Stromal cell of bone marrow (primary cell): ENCODE measurements around the gene KIF9.
"Not testable (repeated sequence)": the region's sequence is repeated elsewhere in the genome, so short reads cannot be mapped to it uniquely, and the experiment has no call there.

Experiments used
- DNase-seq: peaks from one replicate; pipeline ENCODE4 v3.0.0-alpha.2; 2012; ENCODE audit warnings: low read depth

KIF9 gene

DNA sequence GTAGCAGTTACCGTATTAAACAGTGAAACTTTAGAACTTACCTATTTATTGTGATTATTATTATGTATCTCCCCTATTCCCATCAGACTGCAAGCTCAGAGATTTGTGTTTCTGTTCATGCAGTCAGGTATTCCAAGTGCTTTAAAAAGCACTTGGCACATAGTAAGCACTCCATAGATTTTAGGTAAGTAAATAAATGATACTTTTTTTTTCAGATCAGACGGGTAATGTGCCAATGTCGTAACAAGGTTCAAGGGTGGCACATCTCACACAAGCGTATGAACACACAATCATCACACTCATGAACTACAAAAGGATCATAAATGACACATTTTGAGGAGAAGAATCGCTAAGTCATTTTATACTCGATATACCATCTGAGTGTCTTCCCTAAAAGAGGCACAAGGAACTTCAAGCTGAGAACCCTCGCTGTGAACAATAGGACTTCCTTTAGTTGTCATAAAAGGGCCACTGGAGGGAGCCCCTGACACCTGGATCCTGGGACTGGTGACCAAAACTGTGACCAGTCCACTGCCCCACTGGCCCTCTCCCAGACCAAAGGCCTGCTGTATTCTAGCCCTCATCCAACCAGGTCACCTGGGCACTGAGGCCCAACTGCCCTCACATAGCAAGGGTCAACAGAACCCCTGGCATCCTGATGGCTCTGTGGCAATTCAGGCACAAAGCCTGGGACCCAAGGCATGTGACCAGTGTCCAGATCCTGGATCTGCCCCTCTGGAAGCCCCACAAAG is 32.1 kb downstream of the KIF9 start:
- peak; percentile 10 for DNase-seq

DNA sequence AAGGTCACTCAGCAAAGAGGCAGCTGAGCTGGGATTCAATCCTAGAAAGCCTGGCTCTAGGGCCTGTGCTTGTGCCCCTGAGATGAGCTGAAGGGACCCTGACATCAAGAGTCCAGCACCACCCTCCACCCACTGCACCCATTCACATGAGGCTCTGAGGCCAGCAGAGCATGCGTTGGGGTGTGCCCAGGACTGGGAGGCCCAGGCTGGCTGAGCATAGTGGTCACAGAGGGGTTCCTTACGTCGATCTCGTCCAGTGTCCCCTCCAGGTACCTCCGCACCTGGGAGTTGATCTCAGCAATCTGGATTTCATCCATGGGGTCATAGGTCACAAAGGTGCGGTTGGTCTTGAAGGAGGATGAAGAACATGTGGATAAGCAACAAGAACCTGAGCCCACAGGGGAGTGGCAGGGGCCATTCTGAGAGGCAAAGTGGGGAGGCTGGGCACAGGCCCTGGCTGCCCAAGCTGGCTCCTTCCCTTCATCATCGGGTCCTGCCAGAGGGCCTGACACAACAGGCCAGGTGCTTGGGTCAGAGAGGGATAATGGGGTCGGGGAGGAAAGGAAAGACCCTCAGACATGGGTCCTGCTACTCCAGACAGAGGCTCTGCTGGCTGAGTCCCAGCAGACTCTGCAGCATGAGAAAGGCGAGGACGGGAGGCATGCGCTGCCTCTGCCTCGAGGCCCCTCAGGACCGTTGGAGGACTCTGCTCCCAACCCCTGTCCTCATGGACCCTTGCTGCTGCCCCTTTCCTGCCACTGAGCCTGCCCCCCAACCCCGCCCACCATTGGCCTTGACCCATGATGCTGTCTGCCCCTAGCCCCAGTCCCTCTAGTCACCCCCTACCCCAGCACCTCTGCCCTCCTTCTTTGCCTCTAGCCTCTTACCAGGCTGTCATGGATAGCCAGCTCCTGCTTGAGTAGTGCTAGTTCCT is 35.2 kb downstream of the KIF9 start:
- DNase-seq: no peak

DNA sequence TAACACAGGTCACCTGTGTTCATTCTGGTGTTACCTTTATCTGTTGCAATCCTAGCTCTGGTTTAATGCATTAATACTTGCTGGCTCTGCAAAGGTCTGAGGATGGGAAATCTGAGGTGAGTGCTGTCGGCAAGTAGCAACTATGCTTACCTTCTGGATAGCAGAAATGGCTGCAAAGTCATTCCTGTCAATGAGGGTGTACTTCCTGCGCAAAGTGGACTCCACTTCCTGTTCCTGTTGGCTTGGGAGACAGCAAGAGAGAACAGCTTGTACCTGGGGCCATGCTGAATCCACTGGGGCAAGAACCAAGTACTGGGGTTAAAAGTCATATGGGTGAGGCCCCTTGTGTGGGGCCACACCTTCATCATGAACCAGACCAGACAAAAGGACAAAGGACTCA is 37.3 kb downstream of the KIF9 start:
- DNase-seq: no peak

DNA sequence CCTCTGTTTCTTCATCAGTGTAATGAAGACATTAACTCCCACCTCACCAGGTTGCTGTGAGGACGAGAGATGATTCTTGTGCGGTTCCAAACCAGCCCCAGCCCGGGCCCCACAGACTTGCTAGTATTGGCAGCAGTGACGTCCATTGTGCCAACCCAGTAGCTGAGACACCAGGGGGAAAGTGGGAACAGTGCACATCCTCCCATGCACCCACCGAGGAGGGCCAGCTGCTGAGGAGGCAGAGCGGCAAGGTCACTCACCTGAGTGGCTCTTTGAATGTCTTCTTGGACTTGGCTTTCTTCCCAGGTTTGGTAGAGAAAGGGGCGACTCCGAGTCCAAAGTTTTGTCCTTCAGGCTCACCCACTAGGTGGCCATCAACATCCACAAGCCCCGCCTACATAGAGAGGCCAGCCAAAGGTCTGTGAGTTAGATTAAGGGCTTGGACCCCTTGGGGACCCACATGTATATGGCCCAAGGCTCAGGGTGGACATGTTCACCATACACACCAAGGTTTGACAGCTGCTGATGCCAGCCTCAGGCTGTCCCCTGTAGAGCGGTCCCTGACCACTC is 38.0 kb downstream of the KIF9 start:
- no peak for DNase-seq

DNA sequence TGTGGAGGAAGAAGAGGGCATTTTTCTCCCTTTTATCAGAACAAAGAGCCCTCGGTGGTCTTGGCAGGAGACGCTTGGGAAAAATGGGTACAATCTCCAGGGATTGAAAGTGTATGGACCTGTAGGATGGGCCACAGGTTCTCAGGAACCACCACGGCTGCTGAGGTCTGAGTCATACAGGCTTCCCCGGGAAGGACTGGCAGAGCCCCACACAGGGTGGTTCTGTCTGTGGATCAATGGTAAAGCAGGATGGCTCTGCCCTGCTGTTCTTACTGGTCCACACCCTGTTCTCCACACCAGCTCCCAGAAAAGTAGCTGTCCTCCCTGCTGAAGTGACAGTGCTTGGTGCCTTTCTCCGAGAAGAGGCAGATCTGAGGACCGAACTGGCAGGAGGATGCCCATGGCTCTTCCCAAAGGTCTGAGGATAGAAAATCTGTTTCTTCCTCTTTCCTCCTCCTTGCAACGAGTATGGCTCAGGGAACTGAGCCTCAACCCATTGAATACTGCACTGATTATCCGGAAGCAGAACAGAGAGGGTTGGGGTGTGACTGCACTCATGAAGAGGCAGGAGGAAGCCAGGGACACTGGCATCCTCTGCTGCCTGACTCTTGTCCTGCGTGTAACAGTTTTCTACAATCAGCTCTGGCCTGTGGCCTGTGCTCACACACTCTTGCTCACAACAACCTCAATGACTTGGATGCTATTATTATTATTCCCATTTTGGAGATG is 39.0 kb downstream of the KIF9 start:
- DNase-seq: no peak

DNA sequence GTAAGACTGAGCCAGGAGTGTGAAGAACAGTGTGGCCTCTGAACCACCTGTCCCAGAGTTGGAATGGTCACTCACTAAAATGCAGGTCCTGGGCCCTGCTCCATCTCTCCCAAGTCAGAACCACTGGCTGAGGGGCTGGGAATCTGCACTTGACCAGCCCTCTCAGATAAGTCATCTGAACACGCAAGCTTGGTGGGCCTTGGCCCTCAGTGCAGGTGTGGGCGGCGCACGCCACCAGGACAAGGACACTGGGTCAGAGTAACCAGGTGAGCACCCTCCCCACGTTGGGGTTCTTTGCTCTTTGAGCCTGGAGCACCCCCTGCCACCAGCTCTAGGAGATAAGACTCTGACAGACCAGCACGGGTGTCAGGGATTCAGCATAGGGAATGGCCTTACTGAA is 42.7 kb downstream of the KIF9 start:
- no peak for DNase-seq

DNA sequence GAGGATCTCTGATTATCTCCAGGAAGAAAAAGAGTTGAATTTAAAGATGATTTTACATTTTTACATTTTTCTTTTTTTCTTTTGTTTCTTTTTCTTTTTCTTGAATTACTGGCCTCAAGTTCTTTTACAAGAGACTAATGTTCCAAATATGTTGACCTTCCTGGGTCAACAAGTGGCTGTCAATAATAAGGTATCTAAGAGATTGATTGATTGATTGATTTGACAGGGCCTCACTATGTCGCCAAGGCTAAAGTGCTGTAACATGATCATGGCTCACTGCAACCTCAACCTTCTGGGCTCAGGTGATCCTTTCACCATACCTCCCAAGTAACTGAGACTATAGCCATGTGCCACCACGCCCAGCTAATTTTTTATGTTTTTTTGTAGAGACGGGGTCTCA is 44.6 kb downstream of the KIF9 start:
- DNase-seq: no peak

DNA sequence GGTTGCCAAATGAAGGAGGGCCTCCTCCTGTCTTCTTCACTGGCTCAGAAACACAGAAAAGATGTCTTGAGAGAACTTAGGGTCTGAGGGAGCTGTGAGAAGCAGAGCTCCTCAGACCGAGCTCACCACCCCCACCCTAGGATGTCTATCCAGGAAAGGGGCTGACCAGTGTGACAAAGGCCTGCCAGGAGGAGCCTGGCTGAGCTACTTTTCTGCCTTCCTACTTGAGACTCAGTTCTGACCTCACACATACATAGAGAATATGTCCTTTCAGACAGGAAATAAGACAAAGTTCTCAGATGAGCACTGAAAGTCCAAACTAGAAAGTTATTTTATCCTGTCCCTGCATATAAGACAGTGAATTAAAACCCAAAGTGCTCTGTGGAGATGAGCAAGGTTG is 54.5 kb downstream of the KIF9 start:
- DNase-seq: no peak

DNA sequence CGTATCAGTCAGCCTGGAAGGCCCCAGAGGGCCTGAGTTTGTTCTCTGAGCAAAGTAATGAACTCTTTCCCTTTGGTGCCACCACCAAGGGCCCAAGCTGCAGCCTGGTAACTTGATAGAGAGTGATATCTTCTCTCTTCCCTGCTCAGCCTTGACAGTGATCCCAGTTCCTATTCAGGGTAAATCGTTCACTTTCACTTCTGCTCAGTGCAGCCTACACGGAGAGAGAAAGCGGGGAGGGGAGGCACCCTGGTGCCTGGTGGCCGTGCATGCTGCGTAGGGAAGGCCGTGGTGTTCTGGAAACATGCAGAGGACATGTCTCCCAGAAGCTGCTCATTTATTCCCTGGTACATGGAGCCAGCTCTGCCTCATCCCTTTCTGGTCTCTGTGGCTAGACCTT is 54.9 kb downstream of the KIF9 start:
- no peak for DNase-seq

DNA sequence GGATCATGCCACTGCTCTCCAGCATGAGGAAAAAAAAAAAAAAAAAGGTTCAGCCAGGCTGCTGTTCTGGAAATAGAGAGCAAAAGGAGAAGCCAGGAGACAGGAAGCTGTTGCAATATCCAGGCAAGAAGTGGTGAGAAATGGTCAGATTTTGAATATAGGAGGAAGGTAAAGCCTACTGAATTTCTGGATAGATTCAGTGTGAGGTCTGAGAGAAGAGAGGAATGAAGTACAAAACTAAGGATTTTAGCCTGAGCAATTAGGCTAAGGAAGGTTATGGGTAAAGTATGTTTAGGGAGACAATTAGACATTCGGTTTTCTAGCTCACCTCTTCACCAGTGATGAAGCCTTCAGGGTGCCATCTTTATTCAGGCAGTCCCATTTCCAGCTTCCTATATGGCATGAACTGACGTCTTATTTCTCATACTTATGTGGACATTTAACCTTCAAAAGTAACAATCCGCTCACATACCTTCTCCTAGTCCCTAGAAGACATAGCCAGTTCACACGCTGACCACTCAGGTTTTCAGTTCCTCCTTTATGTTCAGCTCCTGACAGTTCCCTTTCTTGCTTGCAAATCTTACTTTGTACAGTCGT is 57.2 kb downstream of the KIF9 start:
- DNase-seq: peak; percentile 7

DNA sequence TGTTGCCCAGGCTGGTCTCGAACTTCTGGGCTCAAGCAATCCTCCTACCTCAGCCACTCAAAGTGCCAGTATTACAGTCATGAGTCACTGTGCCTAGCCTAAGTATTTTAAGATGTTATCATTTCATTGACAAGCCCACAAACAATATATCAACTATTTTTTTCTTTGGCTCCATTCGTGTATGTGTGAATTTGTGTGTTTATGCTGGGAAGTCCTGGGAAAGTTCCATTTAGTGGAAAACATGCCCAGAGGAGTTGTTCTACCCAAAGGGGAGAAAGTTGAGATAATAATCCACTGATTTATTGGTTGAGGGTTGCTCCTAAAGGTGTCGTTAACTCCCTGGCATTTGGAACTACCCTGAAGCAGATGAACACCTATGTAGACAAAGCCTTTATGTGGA is 58.8 kb downstream of the KIF9 start:
- DNase-seq: no peak

DNA sequence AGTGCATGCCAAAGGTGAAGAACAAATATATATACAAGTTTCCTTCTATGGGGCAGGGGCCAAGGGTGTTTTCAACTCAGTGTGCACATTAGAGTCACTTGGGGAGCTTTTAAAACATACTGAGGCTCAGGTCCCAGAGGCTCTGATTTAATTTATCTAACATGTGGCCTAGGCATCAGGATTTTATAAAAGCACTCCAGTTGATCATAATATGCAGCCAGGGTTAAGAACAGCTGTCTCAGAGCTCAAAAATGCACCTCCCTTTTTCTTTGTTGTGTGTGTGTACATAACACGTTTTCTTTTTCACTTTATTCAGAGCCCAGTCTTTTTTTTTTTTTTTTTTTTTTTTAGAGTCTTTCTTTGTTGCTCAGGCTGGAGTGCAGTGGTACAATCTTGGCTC is 60.8 kb downstream of the KIF9 start:
- DNase-seq: no peak

DNA sequence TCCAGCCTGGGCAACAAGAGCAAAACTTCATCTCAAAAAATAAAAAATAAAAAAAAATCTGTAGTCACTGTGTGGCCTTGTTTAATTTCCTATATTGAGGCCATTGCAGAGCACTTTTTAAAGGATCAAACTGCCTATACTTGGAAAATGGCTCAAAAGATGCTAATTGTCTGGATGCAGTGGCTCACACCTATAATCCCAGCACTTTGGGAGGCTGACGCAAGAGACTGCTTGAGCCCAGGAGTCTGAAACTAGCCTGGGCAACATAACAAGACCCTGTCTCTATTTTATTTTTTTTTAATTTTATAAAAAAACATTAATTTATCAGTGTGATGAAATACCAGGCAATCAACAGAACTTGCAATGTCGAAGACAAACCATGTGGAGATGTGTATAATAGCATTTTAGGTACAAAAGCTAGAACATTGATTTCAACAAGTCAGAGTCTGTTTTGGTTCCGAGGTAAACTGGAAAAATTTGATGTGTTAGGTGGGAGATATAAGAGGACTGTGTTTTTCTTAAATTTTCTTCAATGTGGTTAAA is 71.7 kb downstream of the KIF9 start:
- no peak for DNase-seq

DNA sequence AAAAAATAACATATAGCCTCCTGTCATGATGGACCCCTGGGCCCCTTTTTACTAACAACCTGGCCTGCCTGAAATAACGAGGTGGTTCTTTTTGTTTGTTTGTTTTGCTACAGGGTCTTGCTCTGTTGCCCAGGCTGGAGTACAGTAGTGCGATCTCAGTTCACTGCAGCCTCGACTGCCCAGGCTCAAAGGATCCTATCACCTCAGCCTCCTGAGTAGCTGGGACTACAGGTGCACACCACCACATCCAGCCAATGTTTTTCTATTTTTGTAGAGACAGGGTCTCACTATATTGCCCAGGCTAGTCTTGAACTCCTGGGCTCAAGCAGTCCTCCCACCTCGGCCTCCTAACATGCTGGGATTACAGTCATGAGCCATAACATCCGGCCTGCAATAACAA is 76.6 kb downstream of the KIF9 start:
- DNase-seq: not testable (repeated sequence)

DNA sequence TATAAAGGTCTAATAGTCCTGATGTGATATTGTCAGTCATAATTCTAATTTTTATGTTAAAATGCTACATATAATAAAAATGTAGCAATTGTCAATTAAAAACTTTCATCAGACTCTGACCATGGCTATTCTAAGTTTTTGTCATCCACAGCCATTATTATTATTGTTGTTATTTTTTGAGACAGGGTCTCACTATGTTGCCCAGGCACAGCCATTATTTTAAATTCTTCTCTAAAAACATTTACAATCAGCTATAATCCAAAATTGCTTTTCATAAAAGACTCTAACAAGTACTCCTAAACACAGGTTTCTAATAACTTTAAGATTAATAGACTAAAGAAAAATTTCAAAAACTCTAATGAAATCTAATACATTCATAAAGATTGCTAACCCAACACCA is 77.7 kb downstream of the KIF9 start:
- no peak for DNase-seq

DNA sequence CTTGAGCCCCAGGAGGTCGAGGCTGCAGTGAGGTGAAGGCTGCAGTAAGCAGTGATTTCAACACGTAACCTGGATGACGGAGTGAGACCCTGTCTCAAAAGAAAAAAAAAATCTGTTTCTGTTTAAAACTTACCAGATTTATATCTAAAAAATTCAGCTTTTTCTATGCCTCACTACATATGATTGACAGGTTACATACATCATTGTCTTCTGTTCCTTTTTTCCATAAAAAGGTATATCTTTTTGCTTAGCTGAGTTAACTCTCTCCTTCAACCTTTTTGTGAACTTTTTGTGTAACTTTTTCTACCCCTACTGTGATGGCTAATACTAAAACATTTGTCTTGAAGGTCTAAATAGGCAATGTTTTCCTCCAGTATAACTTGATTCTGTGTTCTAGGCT is 80.1 kb downstream of the KIF9 start:
- DNase-seq: no peak

DNA sequence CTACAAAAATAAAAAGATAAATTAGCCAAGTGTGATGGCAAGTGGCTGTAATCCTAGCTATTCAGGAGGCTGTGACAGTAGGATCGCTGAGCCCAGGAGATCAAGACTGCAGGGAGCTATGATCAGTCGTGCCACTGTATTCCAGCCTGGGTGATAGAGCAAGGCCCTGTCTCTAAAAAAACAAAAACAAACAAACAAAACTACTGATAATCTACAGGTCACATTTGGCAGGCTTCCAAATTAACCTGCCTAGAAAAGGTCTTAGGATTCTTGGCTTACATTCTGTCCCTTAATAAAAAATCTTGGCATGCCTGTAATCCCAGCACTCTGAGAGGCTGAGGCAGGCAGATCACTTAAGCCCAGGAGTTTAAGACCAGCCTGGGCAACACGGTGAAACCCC is 85.3 kb downstream of the KIF9 start:
- DNase-seq: no peak

DNA sequence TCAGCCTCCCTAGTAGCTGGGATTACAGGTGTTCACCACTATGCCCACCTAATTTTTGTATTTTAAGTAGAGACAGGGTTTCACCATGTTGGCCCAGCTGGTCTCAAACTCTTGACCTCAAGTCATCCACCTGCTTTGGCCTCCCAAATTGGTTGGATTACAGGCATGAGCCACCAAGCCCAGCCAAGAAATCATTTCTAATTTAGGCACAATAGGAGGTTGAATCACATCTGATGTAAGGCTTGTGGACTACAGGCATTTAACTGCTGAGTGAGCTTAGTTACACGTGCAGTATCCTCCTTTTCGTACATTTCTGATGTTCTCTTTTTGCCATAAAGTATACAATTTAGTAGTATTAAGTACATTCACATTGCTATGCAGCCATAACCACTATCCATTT is 87.6 kb downstream of the KIF9 start:
- DNase-seq: no peak

DNA sequence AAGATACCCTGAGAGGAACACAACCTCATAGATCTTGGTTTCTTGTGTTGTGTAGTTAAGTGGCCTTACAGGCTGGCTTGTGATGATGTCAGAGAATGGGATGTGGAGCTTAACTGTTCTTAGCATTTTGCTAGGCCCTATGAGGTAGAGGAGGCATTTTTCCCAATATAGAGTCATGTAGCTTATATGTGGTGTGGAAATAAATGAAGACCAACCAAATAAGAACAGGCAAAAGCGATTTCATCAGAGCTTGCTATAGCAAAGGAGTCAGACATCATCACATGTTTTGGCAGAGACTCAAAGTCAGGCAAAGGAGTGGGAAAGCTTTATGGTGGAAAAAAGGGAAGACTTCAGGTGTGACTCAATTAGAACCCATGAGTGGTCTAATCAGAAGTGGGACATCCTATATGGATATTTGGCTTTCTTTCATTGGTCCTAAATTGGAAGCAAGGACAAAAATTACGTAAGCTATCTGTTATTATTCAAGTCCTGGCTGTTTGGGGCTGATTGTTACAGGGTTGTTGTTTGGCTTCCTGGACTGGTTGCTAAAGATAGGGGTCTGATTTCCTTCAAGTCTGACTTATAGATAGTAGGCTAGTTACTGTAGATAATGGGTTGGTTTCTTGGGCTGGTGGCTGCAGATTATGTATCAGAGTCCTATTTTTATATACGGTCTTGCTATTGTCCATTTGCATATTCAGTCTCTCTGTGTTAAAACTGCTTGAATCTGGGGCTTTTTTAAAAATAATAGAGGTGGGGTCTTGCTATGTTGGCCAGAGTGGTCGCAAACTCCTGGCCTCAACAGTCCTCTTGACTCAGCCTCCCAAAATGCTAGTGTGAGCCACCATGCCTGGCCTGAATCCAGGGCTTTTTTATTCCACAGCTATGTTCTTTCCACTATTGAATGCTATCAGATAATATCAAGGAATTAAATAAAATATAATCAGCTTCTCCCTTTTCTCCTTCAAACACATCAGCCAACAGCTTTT is 88.4 kb downstream of the KIF9 start:
- DNase-seq: no peak

DNA sequence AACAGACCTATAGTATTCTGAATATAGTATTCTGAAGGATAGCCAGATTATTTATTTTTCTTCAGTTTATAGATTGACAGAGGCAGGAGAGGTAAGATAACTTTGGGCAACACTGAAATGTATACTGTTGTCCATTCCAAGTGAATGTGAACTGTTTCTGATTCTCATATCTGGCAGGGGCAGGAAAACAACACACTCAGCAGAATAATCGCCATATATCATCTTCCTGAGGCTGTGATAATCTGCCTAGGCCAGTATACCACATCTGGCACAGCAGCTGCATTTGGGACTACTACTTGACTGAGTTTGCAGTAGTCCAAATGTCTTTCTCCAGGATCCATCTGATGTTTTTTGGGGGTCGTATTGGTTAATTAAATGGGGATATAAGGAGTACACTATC is 96.3 kb downstream of the KIF9 start:
- DNase-seq: no peak
